Muscle layer of colon (tissue), 2 donors: Measurements from ENCODE around the gene CBX6.

Source experiments
- H3K27ac ChIP-seq: one replicate; pipeline ENCODE4 v1.7.0; 2013; ENCODE audit warnings: low read depth, mild to moderate bottlenecking, low read length, moderate library complexity
- H3K27me3 ChIP-seq, 2 donors: one replicate each; pipeline ENCODE4 v1.7.0; 2013; ENCODE audit warnings: low read length in 2 of 2, mild to moderate bottlenecking in 2 of 2; ENCODE audit not compliant: insufficient read depth in 2 of 2, control insufficient read depth in 1 of 2
- H3K36me3 ChIP-seq: one replicate; pipeline ENCODE4 v1.7.0; 2013; ENCODE audit warnings: mild to moderate bottlenecking, low read length; ENCODE audit not compliant: insufficient read depth
- H3K4me1 ChIP-seq: one replicate; pipeline ENCODE4 v1.7.0; 2013; ENCODE audit warnings: mild to moderate bottlenecking, low read length; ENCODE audit not compliant: insufficient read depth
- H3K4me3 ChIP-seq, 2 donors: one replicate each; pipeline ENCODE4 v1.7.0; 2013; ENCODE audit warnings: low read length in 2 of 2, low read depth in 1 of 2, mild to moderate bottlenecking in 1 of 2, moderate library complexity in 1 of 2
- H3K9ac ChIP-seq: one replicate; pipeline ENCODE4 v1.7.0; 2013; ENCODE audit warnings: low read length
- H3K9me3 ChIP-seq: one replicate; pipeline ENCODE4 v1.7.0; 2013; ENCODE audit warnings: mild to moderate bottlenecking, low read length
- donor health status: abdominal sarcoma.
- donor health status: Adenocarcinoma of cecum.

CBX6 gene

GRCh38 chr22:38886333-38886732 lies 14.3 kb upstream of the CBX6 start:
- H3K4me3 ChIP-seq, result no peak overlapping the region
- H3K27me3 ChIP-seq, result no peaks in the 10 kb centered on the region
- no peak overlapping the region for H3K9ac ChIP-seq
- H3K9me3 ChIP-seq, result no peaks in the 10 kb centered on the region
- no peak overlapping the region for H3K27ac ChIP-seq
- H3K36me3 ChIP-seq, result no peaks in the 10 kb centered on the region
- H3K4me1 ChIP-seq, result peaks cover 17% of the 10 kb centered on the region

- Histone ChIP-seq H3K9me3 (no peaks in the 10 kb centered on the region), H3K27ac (peak overlapping the region; percentile 88), H3K4me3 (no peak overlapping the region), H3K36me3 (no peaks in the 10 kb centered on the region), H3K4me1 (peaks cover 21% of the 10 kb centered on the region), H3K27me3 (no peaks in the 10 kb centered on the region), H3K9ac (no peak overlapping the region)
Measured at GRCh38 chr22:38882972-38883622, 11.1 kb upstream of the CBX6 start.

- H3K9me3 ChIP-seq, result no peaks in the 10 kb centered on the region
- H3K36me3 ChIP-seq, result no peaks in the 10 kb centered on the region
- peak overlapping the region; percentile 13 to 41 for H3K4me3 ChIP-seq
- H3K4me1 ChIP-seq, result peaks cover 21% of the 10 kb centered on the region
- H3K27me3 ChIP-seq, result no peaks in the 10 kb centered on the region
- peak overlapping the region; percentile 7 for H3K9ac ChIP-seq
- H3K27ac ChIP-seq, result peak overlapping the region; percentile 88
Measured at GRCh38 chr22:38881997-38882879, 10.2 kb upstream of the CBX6 start.

- Histone ChIP-seq H3K36me3 (no peaks in the 10 kb centered on the region), H3K9me3 (no peaks in the 10 kb centered on the region), H3K27me3 (no peaks in the 10 kb centered on the region), H3K9ac (peak overlapping the region; percentile 74), H3K27ac (peak overlapping the region; percentile 88), H3K4me3 (peak overlapping the region in 1 of 2 donors; percentile 41), H3K4me1 (peaks cover 21% of the 10 kb centered on the region)
Measured at GRCh38 chr22:38881464-38881871, 9.5 kb upstream of the CBX6 start.

GRCh38 chr22:38879961-38880360 lies 7.9 kb upstream of the CBX6 start:
- Histone ChIP-seq H3K9me3 (no peaks in the 10 kb centered on the region), H3K27me3 (no peaks in the 10 kb centered on the region), H3K27ac (no peak overlapping the region), H3K4me3 (no peak overlapping the region), H3K36me3 (no peaks in the 10 kb centered on the region), H3K9ac (no peak overlapping the region), H3K4me1 (peaks cover 21% of the 10 kb centered on the region)

DNA sequence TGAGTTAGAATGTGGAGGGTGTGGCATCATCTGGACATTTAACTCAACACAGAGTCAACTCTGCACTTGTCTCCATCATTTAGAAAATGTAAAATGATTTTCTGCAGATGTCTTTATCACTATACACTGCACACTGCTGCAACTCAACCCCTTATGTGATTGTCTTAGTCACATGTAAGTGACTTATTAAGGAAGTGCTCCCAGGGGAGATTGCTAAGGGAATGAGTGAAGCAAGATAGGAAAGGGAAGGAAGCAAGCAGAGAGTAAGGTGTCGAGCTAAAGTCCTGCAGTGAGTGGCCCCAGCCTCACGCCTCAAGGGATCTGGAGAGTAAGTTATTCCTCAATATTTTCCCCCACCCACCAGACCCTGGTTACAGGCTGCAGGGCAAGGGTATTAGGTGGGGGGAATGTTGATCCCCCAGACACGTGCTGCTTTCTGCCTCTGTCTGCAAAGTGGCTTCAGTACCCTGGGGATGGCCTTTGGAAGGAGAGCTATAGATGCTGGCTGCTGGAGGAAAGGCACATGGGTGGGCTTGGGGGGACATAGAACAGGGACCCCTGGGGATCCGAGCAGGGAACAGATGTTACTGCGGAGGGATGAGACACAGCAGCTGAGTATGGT lies 7.2 kb upstream of the CBX6 start:
- Histone ChIP-seq H3K27me3 (no peaks in the 10 kb centered on the region), H3K4me1 (peaks cover 21% of the 10 kb centered on the region)

GRCh38 chr22:38878001-38878400 lies 6.0 kb upstream of the CBX6 start:
- Histone ChIP-seq H3K36me3 (no peaks in the 10 kb centered on the region), H3K27me3 (no peaks in the 10 kb centered on the region), H3K27ac (no peak overlapping the region), H3K4me3 (no peak overlapping the region), H3K4me1 (peaks cover 29% of the 10 kb centered on the region), H3K9me3 (no peaks in the 10 kb centered on the region), H3K9ac (no peak overlapping the region)

More for the DNA sequence above, 7.2 kb upstream of the CBX6 start:
- H3K36me3 ChIP-seq, result no peaks in the 10 kb centered on the region
- H3K9ac ChIP-seq, result no peak overlapping the region
- H3K4me3 ChIP-seq, result no peak overlapping the region
- H3K27ac ChIP-seq, result no peak overlapping the region
- no peaks in the 10 kb centered on the region for H3K9me3 ChIP-seq

DNA sequence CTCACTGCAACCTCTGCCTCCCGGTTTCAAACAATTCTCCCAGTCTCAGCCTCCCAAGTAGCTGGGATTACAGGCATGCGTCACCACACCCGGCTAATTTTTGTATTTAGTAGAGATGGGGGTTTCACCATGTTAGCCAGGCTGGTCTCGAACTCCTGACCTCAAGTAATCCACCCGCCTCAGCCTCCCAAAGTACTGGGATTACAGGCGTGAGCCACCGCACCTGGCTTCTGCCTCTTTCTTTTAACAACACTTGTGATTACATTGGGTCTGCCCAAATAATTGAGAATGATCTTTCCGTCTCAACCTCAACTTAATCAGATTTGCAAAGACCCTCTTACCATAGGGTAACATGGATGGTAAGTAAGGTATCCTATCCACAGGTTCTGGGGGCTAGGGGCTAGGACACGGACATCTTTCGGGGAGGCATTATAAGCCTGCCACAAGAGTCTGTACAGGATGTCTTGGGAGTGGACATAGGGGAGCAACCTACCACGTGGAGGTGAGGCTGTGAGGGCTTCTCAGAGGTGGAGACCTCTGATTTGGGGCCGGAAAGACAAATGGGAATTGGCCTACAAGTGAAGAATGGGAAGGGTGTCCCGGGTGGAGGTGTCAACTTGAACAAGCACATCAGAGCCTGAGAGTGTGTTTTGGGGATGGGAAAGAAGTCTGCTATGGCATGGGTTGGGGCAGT lies 2.7 kb upstream of the CBX6 start:
- Histone ChIP-seq H3K4me3 (no peak overlapping the region), H3K27ac (no peak overlapping the region)

DNA sequence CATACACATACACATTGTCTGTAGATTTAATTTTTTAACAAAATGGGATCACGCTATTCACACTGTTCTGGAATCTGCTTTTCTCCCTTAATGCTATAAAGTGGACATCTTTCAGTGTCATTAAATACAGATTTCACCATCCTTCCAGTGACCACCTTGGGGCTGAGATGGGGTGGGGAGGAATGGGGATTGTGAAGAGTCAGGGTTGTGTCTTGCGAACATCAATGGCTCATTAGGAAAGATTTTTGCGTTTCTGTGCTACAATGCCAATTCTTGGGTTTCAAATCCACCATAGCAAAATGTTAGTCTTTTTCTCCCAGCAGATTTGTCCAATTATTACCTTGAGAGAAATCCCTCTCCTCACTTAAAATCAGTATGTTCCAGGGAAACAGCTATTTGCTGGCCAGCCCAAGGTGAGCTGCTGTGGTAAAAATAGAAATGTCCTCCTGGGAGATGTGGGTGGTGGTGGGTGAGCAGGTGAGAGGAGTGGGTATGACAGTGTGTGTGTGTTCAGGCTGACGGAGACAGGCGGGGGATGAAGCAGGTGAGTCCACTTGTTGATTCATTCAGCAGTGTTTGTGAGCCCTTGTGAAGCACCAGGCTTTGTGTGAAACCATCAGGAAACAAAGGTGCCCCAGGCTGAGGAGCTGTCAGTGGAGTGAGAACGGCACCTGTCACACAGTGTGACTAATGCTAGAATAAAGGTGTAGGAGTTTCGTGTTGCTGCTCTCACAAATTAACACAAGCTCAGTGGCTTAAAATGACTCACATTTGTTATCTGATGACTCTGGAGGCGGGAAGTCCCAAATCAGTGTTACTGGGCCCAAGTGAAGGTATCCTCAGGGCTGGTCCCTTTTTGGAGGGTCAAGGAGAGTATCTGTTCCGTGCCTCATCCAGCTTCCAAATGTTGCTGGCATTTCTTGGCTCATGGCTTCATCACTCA lies 1.7 kb upstream of the CBX6 start:
- Histone ChIP-seq H3K4me1 (peaks cover 34% of the 10 kb centered on the region), H3K9ac (peak overlapping the region; percentile 82), H3K27ac (peak overlapping the region; percentile 90)

More for the DNA sequence above, 2.7 kb upstream of the CBX6 start:
- Histone ChIP-seq H3K27me3 (no peaks in the 10 kb centered on the region), H3K4me1 (peaks cover 25% of the 10 kb centered on the region), H3K9me3 (no peaks in the 10 kb centered on the region), H3K36me3 (peaks cover 3% of the 10 kb centered on the region), H3K9ac (no peak overlapping the region)

DNA sequence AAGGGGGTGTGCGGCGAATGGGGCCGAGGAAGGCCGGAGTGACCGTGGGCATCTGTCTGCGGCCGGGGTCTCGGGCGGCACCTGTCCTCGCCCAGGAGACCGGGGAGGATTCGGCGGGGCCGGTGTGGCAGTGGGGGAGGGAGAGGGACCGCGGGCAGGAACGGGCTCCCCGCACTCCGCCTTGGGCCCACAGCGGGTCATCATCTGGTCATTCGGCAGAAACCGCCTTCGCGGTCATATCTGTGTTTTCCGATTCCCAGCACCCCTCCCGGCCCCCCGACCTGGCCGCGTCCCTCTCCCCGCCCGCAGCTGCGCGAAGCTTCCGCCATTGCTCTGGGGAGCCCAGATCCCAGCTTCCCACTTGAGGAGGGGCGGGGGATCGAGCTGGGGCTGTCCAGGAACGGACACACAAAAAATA lies 824 bp upstream of the CBX6 start:
- H3K9ac ChIP-seq, result peak overlapping the region; percentile 82
- no peaks in the 10 kb centered on the region for H3K9me3 ChIP-seq
- H3K27ac ChIP-seq, result peak overlapping the region; percentile 90

More for the DNA sequence above, 1.7 kb upstream of the CBX6 start:
- Histone ChIP-seq H3K9me3 (no peaks in the 10 kb centered on the region), H3K27me3 (no peaks in the 10 kb centered on the region), H3K4me3 (peak overlapping the region in 1 of 2 donors; percentile 90), H3K36me3 (peaks cover 5% of the 10 kb centered on the region)

More for the DNA sequence above, 824 bp upstream of the CBX6 start:
- Histone ChIP-seq H3K4me1 (peaks cover 43% of the 10 kb centered on the region), H3K36me3 (peaks cover 14% of the 10 kb centered on the region), H3K27me3 (no peaks in the 10 kb centered on the region), H3K4me3 (peak overlapping the region; percentile 75 to 90)
